HepG2 (cell line): ENCODE measurements around the gene DEFB123.

Experiments used
- CTCF ChIP-seq: sonication (generic); formaldehyde crosslinking; IDR thresholded peaks from 2 replicates; pipeline ENCODE4 v1.5.0; 2020; ENCODE audit warnings: mild to moderate bottlenecking, missing genetic modification reagents, moderate library complexity
- EZH2 ChIP-seq: conservative IDR thresholded peaks from 2 replicates; pipeline ENCODE4 v1.6.1; 2012; ENCODE audit warnings: mild to moderate bottlenecking, low read depth, low read length, moderate library complexity
- FOXM1 ChIP-seq: sonication (generic); formaldehyde crosslinking; IDR thresholded peaks from 2 replicates; pipeline ENCODE4 v1.5.0; 2020; ENCODE audit warnings: missing genetic modification reagents
- NONO ChIP-seq, 2 experiments: fragments of 450-650 bp in 1 of 2; sonication (generic) in 1 of 2; formaldehyde crosslinking in 1 of 2; IDR thresholded peaks in 1 of 2; conservative IDR thresholded peaks in 1 of 2; 2 replicates each; pipeline versions ENCODE4 v1.6.1 to v1.8.0; 2017 to 2022; ENCODE audit warnings: mild to moderate bottlenecking in 1 of 2, missing genetic modification reagents in 1 of 2, moderate library complexity in 1 of 2
- NR3C1 ChIP-seq: sonication (generic); formaldehyde crosslinking; IDR thresholded peaks from 2 replicates; pipeline ENCODE4 v1.4.0; 2020; ENCODE audit warnings: missing genetic modification reagents
- SATB2 ChIP-seq: sonication (generic); formaldehyde crosslinking; IDR thresholded peaks from 2 replicates; pipeline ENCODE4 v1.5.0; 2020; ENCODE audit warnings: missing genetic modification reagents
- ZBTB44 ChIP-seq: sonication (generic); formaldehyde crosslinking; IDR thresholded peaks from 2 replicates; pipeline ENCODE4 v1.4.0; 2020; ENCODE audit warnings: missing genetic modification reagents
- ZFP37 ChIP-seq: sonication (generic); formaldehyde crosslinking; IDR thresholded peaks from 2 replicates; pipeline ENCODE4 v1.4.0; 2020; ENCODE audit warnings: missing genetic modification reagents, borderline replicate concordance

- TF ChIP-seq NONO (IDR thresholded peaks at IDR 0.05) (no peak), NONO (CRISPR knock-in tag; conservative IDR thresholded peaks at IDR 0.05) (no peak), NR3C1 (CRISPR knock-in tag) (no peak), CTCF (CRISPR knock-in tag) (no peak), FOXM1 (CRISPR knock-in tag) (no peak), ZBTB44 (CRISPR knock-in tag) (no peak), SATB2 (CRISPR knock-in tag) (no peak), EZH2 (no peak), ZFP37 (CRISPR knock-in tag) (no peak)
Measured at GRCh38 chr20:31410011-31410410, 30.4 kb upstream of the DEFB123 start.
